Thyroid gland (tissue), 4 donors: Measurements from ENCODE around the gene GRM8. TPM values are rescaled to one million over a fixed set of nuclear protein-coding genes. Genes with fewer than 3 reads are reported as not detected.

ENCODE experiments used
- DNase-seq, 2 donors: peaks; one replicate each; pipeline ENCODE4 v3.0.0-alpha.2; 2019
- H3K27ac ChIP-seq, 3 donors: fragments of 200-600 bp; sonication (generic); 1 replicate in 2 of 3; 2 replicates in 1 of 3; pipeline ENCODE4 v1.5.1; 2016 to 2019; ENCODE audit warnings: mild to moderate bottlenecking in 1 of 3, moderate library complexity in 1 of 3
- H3K27me3 ChIP-seq: fragments of 200-600 bp; sonication (generic); one replicate; pipeline ENCODE4 v1.5.1; 2019
- H3K36me3 ChIP-seq, 2 donors: fragments of 200-600 bp; sonication (generic); one replicate each; pipeline ENCODE4 v1.5.1; 2016 to 2019
- H3K4me1 ChIP-seq, 2 donors: fragments of 200-600 bp; sonication (generic); one replicate each; pipeline ENCODE4 v1.5.1; 2017 to 2019
- H3K4me3 ChIP-seq, 3 donors: fragments of 200-600 bp; sonication (generic); replicated peaks in 1 of 3; 1 replicate in 2 of 3; 2 replicates in 1 of 3; pipeline ENCODE4 v1.5.1; 2016; ENCODE audit warnings: mild to moderate bottlenecking in 1 of 3
- H3K9me3 ChIP-seq: fragments of 200-600 bp; sonication (generic); one replicate; pipeline ENCODE4 v1.5.1; 2017
- CTCF ChIP-seq, 6 experiments: fragments of 200-600 bp in 3 of 6; fragments of 450-650 bp in 3 of 6; sonication (generic) in 3 of 6; IDR thresholded peaks; one replicate each; pipeline ENCODE4 v1.5.1; 2016 to 2019; ENCODE audit warnings: antibody characterized with exemption in 6 of 6, mild to moderate bottlenecking in 2 of 6, inconsistent platforms in 1 of 6, moderate library complexity in 1 of 6
- POLR2A ChIP-seq, 2 donors: fragments of 450-650 bp; IDR thresholded peaks; one replicate each; pipeline ENCODE4 v1.6.1; 2017; ENCODE audit warnings: antibody characterized with exemption in 2 of 2, mild to moderate bottlenecking in 2 of 2, moderate library complexity in 1 of 2
- WGBS, 2 donors: methylation state at CpG; one replicate each; pipeline ENCODE4 v1.1.5; 2017; 5-methylcytosine and 5-hydroxymethylcytosine counted together
- intact Hi-C: fragments of 100-400 bp; cut with DNase I; formaldehyde crosslinking; loops from one replicate; pipeline ENCODE4 v1.15.1; 2023
- total RNA-seq, 4 donors: library from RNA; depleted of rRNA; stranded (reverse); fragments of >200 nt; gene quantifications; one replicate each; pipeline ENCODE4 v1.2.3, GENCODE V29; 2016

Gene GRM8
- total RNA-seq, 4 donors from 2014 or later, result 0.54 to 9.5 (median 4.8) TPM

- intact Hi-C loops, result no loop called here
- TF ChIP-seq POLR2A (IDR thresholded peaks at IDR 0.05) (no peak), CTCF (IDR thresholded peaks at IDR 0.05) (no peak)
- H3K4me1 ChIP-seq, result no peaks in the 10 kb centered on the region
- H3K27me3 ChIP-seq, result no peaks in the 10 kb centered on the region
- no peak overlapping the region for H3K4me3 ChIP-seq
- no peak overlapping the region for H3K27ac ChIP-seq
- no peaks in the 10 kb centered on the region for H3K9me3 ChIP-seq
- WGBS, 2 donors, result 58 to 66% methylated on average over 3 of the region's 3 CpGs
- DNase-seq, result no peak
- H3K36me3 ChIP-seq, result no peaks in the 10 kb centered on the region
These were observed 137.9 kb downstream of the GRM8 start for GRCh38 chr7:127114742-127115265.

DNA sequence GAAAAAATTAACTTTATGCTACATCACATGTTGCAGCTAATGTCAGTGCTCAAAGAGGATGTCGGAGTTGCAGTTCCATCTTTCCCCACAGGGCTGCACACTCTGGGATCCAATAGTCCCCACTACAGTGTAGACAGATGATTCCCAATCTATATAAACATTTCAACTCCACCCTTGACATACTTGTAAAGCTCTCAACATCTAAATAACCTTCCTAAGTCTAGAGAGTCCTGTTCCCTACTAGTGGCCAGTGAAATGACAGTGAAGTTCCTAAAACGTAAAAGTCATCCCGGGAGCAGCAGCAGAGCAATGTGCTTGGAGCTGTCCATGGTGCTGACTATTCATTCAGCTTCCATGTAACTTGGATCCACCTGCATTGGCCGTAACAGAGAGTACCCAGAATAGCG, 145.1 kb downstream of the GRM8 start:
- peak; percentile 19 to 42 for DNase-seq

DNA sequence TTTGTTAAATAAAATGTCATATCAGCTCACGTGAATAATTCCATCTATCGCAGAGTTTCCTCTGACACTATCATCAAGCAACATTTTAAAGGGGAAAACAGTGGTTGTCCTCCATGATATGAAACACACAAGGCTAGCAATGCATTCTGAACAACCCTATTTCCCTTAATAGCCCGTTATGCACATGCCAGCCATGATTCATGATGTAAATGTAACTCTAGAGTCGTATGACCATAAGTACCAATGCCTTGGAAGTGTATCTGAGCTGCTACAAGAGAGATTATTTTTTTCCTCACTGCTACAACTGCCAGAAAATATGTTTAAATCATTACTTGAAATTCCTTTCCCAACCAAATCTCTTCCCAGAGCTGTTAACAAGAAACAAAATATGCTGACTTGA, 159.4 kb downstream of the GRM8 start:
- H3K4me3 ChIP-seq, result no peak overlapping the region
- H3K27me3 ChIP-seq, result no peaks in the 10 kb centered on the region
- intact Hi-C loops, result no loop called here
- 83% methylated on average over 4 of the region's 4 CpGs for WGBS, 2 donors
- H3K4me1 ChIP-seq, result no peaks in the 10 kb centered on the region
- no peak overlapping the region for H3K27ac ChIP-seq
- TF ChIP-seq CTCF (IDR thresholded peaks at IDR 0.05), result no peak
- no peak for TF ChIP-seq POLR2A (IDR thresholded peaks at IDR 0.05)
- H3K36me3 ChIP-seq, result no peaks in the 10 kb centered on the region
- DNase-seq, result no peak
- no peaks in the 10 kb centered on the region for H3K9me3 ChIP-seq

More for the DNA sequence above, 145.1 kb downstream of the GRM8 start:
- no peaks in the 10 kb centered on the region for H3K9me3 ChIP-seq
- H3K27me3 ChIP-seq, result no peaks in the 10 kb centered on the region
- no peak overlapping the region for H3K4me3 ChIP-seq
- TF ChIP-seq POLR2A (IDR thresholded peaks at IDR 0.05), result no peak
- peak in 3 of 6 experiments; percentile 19 to 34 (median 26) for TF ChIP-seq CTCF (IDR thresholded peaks at IDR 0.05)
- no peak overlapping the region for H3K27ac ChIP-seq
- intact Hi-C loops, result no loop called here
- no peaks in the 10 kb centered on the region for H3K36me3 ChIP-seq
- no peaks in the 10 kb centered on the region for H3K4me1 ChIP-seq
- 24 to 25% methylated on average over 5 of the region's 5 CpGs for WGBS, 2 donors

GRCh38 chr7:127091620-127092019, 161.1 kb downstream of the GRM8 start:
- intact Hi-C loops, result no loop called here
- H3K9me3 ChIP-seq, result no peaks in the 10 kb centered on the region
- H3K27ac ChIP-seq, result no peak overlapping the region
- no peak for TF ChIP-seq POLR2A (IDR thresholded peaks at IDR 0.05)
- no peak for TF ChIP-seq CTCF (IDR thresholded peaks at IDR 0.05)
- no peaks in the 10 kb centered on the region for H3K4me1 ChIP-seq
- H3K27me3 ChIP-seq, result no peaks in the 10 kb centered on the region
- no peak overlapping the region for H3K4me3 ChIP-seq
- DNase-seq, result no peak
- H3K36me3 ChIP-seq, result no peaks in the 10 kb centered on the region
- WGBS, 2 donors, result 95 to 97% methylated on average over 18 of the region's 18 CpGs

- WGBS, 2 donors, result 70 to 83% methylated on average over 1 of the region's 1 CpG
- H3K9me3 ChIP-seq, result no peaks in the 10 kb centered on the region
- no peak overlapping the region for H3K4me3 ChIP-seq
- H3K27me3 ChIP-seq, result no peaks in the 10 kb centered on the region
- H3K4me1 ChIP-seq, result no peaks in the 10 kb centered on the region
- H3K36me3 ChIP-seq, result no peaks in the 10 kb centered on the region
- no peak overlapping the region for H3K27ac ChIP-seq
- no peak for DNase-seq
- intact Hi-C loops, result no loop called here
- no peak for TF ChIP-seq CTCF (IDR thresholded peaks at IDR 0.05)
These were observed 163.6 kb downstream of the GRM8 start for GRCh38 chr7:127089146-127089545.
